IMR-90 (cell line): ENCODE results near the gene FARSB. TPM values are rescaled to one million over a fixed set of nuclear protein-coding genes. Genes with fewer than 3 reads are reported as not detected.

ENCODE experiments used
- ATAC-seq: fragments of 200-7000 bp; cut with Tn5 transposase; 2 replicates; pipeline ENCODE4 v1.9.1; 2020; ENCODE audit warnings: low read depth, mild to moderate bottlenecking, moderate library complexity
- BruUV-seq: library from RNA; stranded (reverse); fragments of 400-500 nt; replicated peaks from 2 replicates; lab custom pipeline; 2021; lab: Mats Ljungman, UMichigan
- CTCF ChIA-PET: fragments of 300-600 bp; formaldehyde crosslinking; extraction: SDS; loops from one replicate; lab custom pipeline; 2021; ENCODE audit warnings: antibody characterized with exemption; lab: Yijun Ruan, JAX
- POLR2A ChIA-PET: fragments of 300-600 bp; sonication (Branson Sonifier 250); formaldehyde crosslinking; loops from one replicate; lab custom pipeline; 2022; ENCODE audit warnings: antibody characterized with exemption; ENCODE audit not compliant: unreplicated experiment; lab: Charles Lee
- DNase-seq: peaks from one replicate; pipeline ENCODE4 v3.0.0; 2013
- H2AFZ ChIP-seq: replicated peaks from 2 replicates; pipeline ENCODE3; 2013; ENCODE audit warnings: low read length, mild to moderate bottlenecking; ENCODE audit not compliant: poor library complexity
- H2AK5ac ChIP-seq: 2 replicates; pipeline ENCODE4 v1.6.1; 2013; ENCODE audit warnings: low read depth, low read length, inconsistent platforms
- H2AK9ac ChIP-seq: replicated peaks from 2 replicates; pipeline ENCODE3; 2013; ENCODE audit warnings: mild to moderate bottlenecking, low read depth, low read length, moderate library complexity; ENCODE audit not compliant: poor library complexity
- H2BK120ac ChIP-seq: 2 replicates; pipeline ENCODE4 v1.6.1; 2013; ENCODE audit warnings: low read depth, low read length, inconsistent platforms
- H2BK15ac ChIP-seq: 3 replicates; pipeline ENCODE4 v1.6.1; 2013; ENCODE audit warnings: low read depth, low read length, inconsistent platforms
- H2BK20ac ChIP-seq: 2 replicates; pipeline ENCODE4 v1.6.1; 2013; ENCODE audit warnings: low read depth, mild to moderate bottlenecking, inconsistent platforms, low read length, moderate library complexity
- H2BK5ac ChIP-seq: 2 replicates; pipeline ENCODE4 v1.6.1; 2013; ENCODE audit warnings: mild to moderate bottlenecking, low read depth, low read length, inconsistent platforms; ENCODE audit not compliant: poor library complexity, severe bottlenecking
- H3K14ac ChIP-seq: replicated peaks from 2 replicates; pipeline ENCODE4 v1.6.1; 2013; ENCODE audit warnings: low read depth, low read length, inconsistent platforms
- H3K18ac ChIP-seq: 2 replicates; pipeline ENCODE4 v1.6.1; 2013; ENCODE audit warnings: low read depth, low read length, control low read depth
- H3K23ac ChIP-seq: 2 replicates; pipeline ENCODE4 v1.6.1; 2013; ENCODE audit warnings: low read depth, low read length, inconsistent platforms
- H3K27ac ChIP-seq: 2 replicates; pipeline ENCODE4 v1.5.1; 2013; ENCODE audit warnings: mild to moderate bottlenecking, control low read depth, low read length; ENCODE audit not compliant: insufficient read depth
- H3K27me3 ChIP-seq: 2 replicates; pipeline ENCODE4 v1.6.1; 2013; ENCODE audit warnings: low read length; ENCODE audit not compliant: control insufficient read depth, insufficient read depth
- H3K36me3 ChIP-seq: 2 replicates; pipeline ENCODE4 v1.6.1; 2013; ENCODE audit warnings: low read length, mixed read lengths; ENCODE audit not compliant: control insufficient read depth, insufficient read depth
- H3K4ac ChIP-seq: 2 replicates; pipeline ENCODE4 v1.6.1; 2013; ENCODE audit warnings: low read depth, low read length, inconsistent platforms
- H3K4me1 ChIP-seq: 2 replicates; pipeline ENCODE4 v1.6.1; 2013; ENCODE audit warnings: low read length, mixed read lengths; ENCODE audit not compliant: control insufficient read depth, insufficient read depth
- H3K4me2 ChIP-seq: 2 replicates; pipeline ENCODE4 v1.6.1; 2013; ENCODE audit warnings: low read depth, mild to moderate bottlenecking, control low read depth, low read length, moderate library complexity
- H3K4me3 ChIP-seq: 2 replicates; pipeline ENCODE4 v1.5.1; 2013; ENCODE audit warnings: low read depth, mild to moderate bottlenecking, control low read depth, low read length, moderate library complexity; ENCODE audit not compliant: insufficient read depth
- H3K56ac ChIP-seq: 2 replicates; pipeline ENCODE4 v1.6.1; 2013; ENCODE audit warnings: low read length, inconsistent platforms; ENCODE audit not compliant: insufficient read depth; ENCODE audit errors: extremely low read depth
- H3K79me1 ChIP-seq, 2 experiments: 2 replicates each; pipeline ENCODE4 v1.6.1; 2013; ENCODE audit warnings: low read length in 2 of 2, inconsistent platforms in 1 of 2, low read depth in 1 of 2
- H3K9ac ChIP-seq: 2 replicates; pipeline ENCODE4 v1.6.1; 2013; ENCODE audit warnings: low read depth, low read length, control low read depth
- H3K9me1 ChIP-seq: 2 replicates; pipeline ENCODE4 v1.6.1; 2013; ENCODE audit warnings: low read length, inconsistent platforms; ENCODE audit not compliant: insufficient read depth
- H3K9me3 ChIP-seq: 2 replicates; pipeline ENCODE4 v1.6.1; 2013; ENCODE audit warnings: low read length; ENCODE audit not compliant: control insufficient read depth, insufficient read depth
- H4K20me1 ChIP-seq: 2 replicates; pipeline ENCODE4 v1.6.1; 2013; ENCODE audit warnings: low read length, inconsistent platforms; ENCODE audit not compliant: insufficient read depth
- H4K5ac ChIP-seq: 2 replicates; pipeline ENCODE4 v1.6.1; 2013; ENCODE audit warnings: mild to moderate bottlenecking, low read depth, low read length, control low read depth
- H4K8ac ChIP-seq, 2 experiments: 2 replicates each; pipeline ENCODE4 v1.6.1; 2013; ENCODE audit warnings: low read depth in 2 of 2, low read length in 2 of 2, control low read depth in 1 of 2, inconsistent platforms in 1 of 2
- H4K91ac ChIP-seq: 2 replicates; pipeline ENCODE4 v1.6.1; 2013; ENCODE audit warnings: low read depth, low read length, inconsistent platforms; ENCODE audit not compliant: insufficient read depth
- BHLHE40 ChIP-seq: fragments of 150-350 bp; IDR thresholded peaks from 2 replicates; pipeline ENCODE4 v1.6.1; 2016; ENCODE audit warnings: mild to moderate bottlenecking, low read depth, low read length
- CEBPB ChIP-seq: IDR thresholded peaks from 2 replicates; pipeline ENCODE4 v1.6.1; 2012; ENCODE audit warnings: low read depth, low read length, improper control_type of control experiment
- CHD1 ChIP-seq: IDR thresholded peaks from 2 replicates; pipeline ENCODE4 v1.6.1; 2012; ENCODE audit warnings: low read depth, low read length, improper control_type of control experiment
- ELK1 ChIP-seq: fragments of 150-350 bp; IDR thresholded peaks from 2 replicates; pipeline ENCODE4 v1.6.1; 2016; ENCODE audit warnings: low read depth, mild to moderate bottlenecking, low read length, moderate library complexity, borderline replicate concordance
- FOS ChIP-seq: fragments of 150-350 bp; IDR thresholded peaks from 2 replicates; pipeline ENCODE4 v1.6.1; 2016; ENCODE audit warnings: low read depth, low read length
- MAFK ChIP-seq: IDR thresholded peaks from 2 replicates; pipeline ENCODE4 v1.6.1; 2012; ENCODE audit warnings: low read depth, low read length, improper control_type of control experiment
- MAZ ChIP-seq: IDR thresholded peaks from 2 replicates; pipeline ENCODE4 v1.6.1; 2012; ENCODE audit warnings: low read depth, mild to moderate bottlenecking, low read length, improper control_type of control experiment, moderate library complexity, borderline replicate concordance
- MXI1 ChIP-seq: IDR thresholded peaks from 2 replicates; pipeline ENCODE4 v1.6.1; 2012; ENCODE audit warnings: low read depth, mild to moderate bottlenecking, low read length, moderate library complexity, borderline replicate concordance
- NFE2L2 ChIP-seq: fragments of 150-350 bp; IDR thresholded peaks from 2 replicates; pipeline ENCODE4 v1.6.1; 2016; ENCODE audit warnings: low read depth, mild to moderate bottlenecking, low read length
- POLR2A ChIP-seq: IDR thresholded peaks from 2 replicates; pipeline ENCODE4 v1.6.1; 2012; ENCODE audit warnings: mild to moderate bottlenecking, low read depth, low read length
- RAD21 ChIP-seq: IDR thresholded peaks from 2 replicates; pipeline ENCODE4 v1.6.1; 2012; ENCODE audit warnings: low read length, improper control_type of control experiment
- RCOR1 ChIP-seq: IDR thresholded peaks from 2 replicates; pipeline ENCODE4 v1.6.1; 2012; ENCODE audit warnings: mild to moderate bottlenecking, low read length, improper control_type of control experiment; ENCODE audit not compliant: insufficient replicate concordance
- RFX5 ChIP-seq: IDR thresholded peaks from 2 replicates; pipeline ENCODE4 v1.8.0; 2012; ENCODE audit warnings: low read depth, mild to moderate bottlenecking, low read length, moderate library complexity
- SMC3 ChIP-seq: fragments of 150-350 bp; IDR thresholded peaks from 2 replicates; pipeline ENCODE4 v1.6.1; 2016; ENCODE audit warnings: low read depth, mild to moderate bottlenecking, antibody characterized with exemption, low read length, moderate library complexity
- USF2 ChIP-seq: fragments of 150-350 bp; IDR thresholded peaks from 2 replicates; pipeline ENCODE4 v1.6.1; 2017; ENCODE audit warnings: mild to moderate bottlenecking, antibody characterized with exemption, low read length, low read depth
- WGBS, 2 experiments: methylation state at CpG; one replicate each; pipeline versions ENCODE4 v1.1.5 to v1.1.7; 2013; ENCODE audit warnings: missing lambda C conversion rate in 2 of 2; ENCODE audit not compliant: insufficient read length in 1 of 2; ENCODE audit errors: extremely low coverage in 2 of 2; 5-methylcytosine and 5-hydroxymethylcytosine counted together
- dilution Hi-C: fragments of 300-500 bp; cut with HindIII; formaldehyde crosslinking; loops from one replicate; pipeline ENCODE4 v1.14.3; 2018; ENCODE audit warnings: low sequenced_read_pairs; ENCODE audit not compliant: unreplicated experiment
- in situ Hi-C: fragments of 300-500 bp; cut with MboI; formaldehyde crosslinking; loops from 3 replicates; pipeline ENCODE4 v1.14.3; 2019; ENCODE audit warnings: low sequenced_read_pairs, inconsistent platforms, mixed read lengths
- intact Hi-C: fragments of 100-400 bp; cut with micrococcal nuclease; formaldehyde crosslinking; loops from 2 replicates; pipeline ENCODE4 v1.10.0; 2022
- polyA plus RNA-seq, 3 experiments: library from polyadenylated mRNA; depleted of rRNA; stranded (reverse); fragments of >200 nt; gene quantifications; 2 replicates each; pipeline ENCODE4 v1.2.3, GENCODE V29; 2012; ENCODE audit warnings: low replicate concordance in 1 of 3
- total RNA-seq: library from RNA; depleted of rRNA; stranded (reverse); fragments of >200 nt; gene quantifications from 2 replicates; pipeline ENCODE4 v1.2.3, GENCODE V29; 2012
- TF ChIP-seq, protein P1 (sequence below): conservative IDR thresholded peaks from 2 replicates; pipeline ENCODE4 v1.5.1; 2012; ENCODE audit warnings: mild to moderate bottlenecking, low read depth, low read length, improper control_type of control experiment

Gene FARSB
- total and polyA plus RNA-seq, 2 of the 4 experiments (the other 2 are of a cell fraction) = 21.1 to 32.5 TPM

DNA sequence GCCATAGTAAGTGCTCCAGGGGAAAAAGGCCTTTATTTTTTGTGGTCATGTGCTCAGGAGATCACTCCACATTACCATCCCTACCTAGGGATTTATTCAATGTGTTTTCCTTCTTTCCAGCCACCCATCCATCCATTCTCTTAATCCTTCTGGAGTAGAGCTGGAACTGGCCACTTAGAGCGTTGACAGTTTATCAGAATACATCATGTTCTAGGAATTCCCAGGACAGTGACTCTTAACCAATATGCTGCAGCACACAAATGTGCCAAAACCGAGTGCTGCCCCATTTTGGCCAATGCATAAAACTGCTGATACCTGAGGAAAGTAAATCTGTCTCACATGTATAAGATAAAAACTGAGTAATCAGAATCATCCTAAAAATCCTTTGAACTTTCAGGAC, 63.7 kb downstream of the FARSB start:
- H3K4me1 ChIP-seq = no peaks in the 10 kb centered on the region
- no peak overlapping the region for H4K8ac ChIP-seq
- ATAC-seq (no peak), DNase-seq (no peak)
- H3K79me1 ChIP-seq = no peaks in the 10 kb centered on the region; a peak in 2 of 4 replicates
- no peak overlapping the region for H3K4me3 ChIP-seq
- no CpG with 5 or more reads among the region's 2 CpGs for WGBS, 2 experiments
- H2BK15ac ChIP-seq = no peak overlapping the region
- intact Hi-C loops = no loop called here
- H2BK5ac ChIP-seq = no peak overlapping the region
- no peaks in the 10 kb centered on the region for H3K9me1 ChIP-seq
- no peak overlapping the region for H2AFZ ChIP-seq
- 0 out of 2 replicates have a peak, but pooled peaks cover 2% of the 10 kb centered on the region for H3K36me3 ChIP-seq
- in situ Hi-C loops = loop anchor here (25.0 kb wide), 1 partner anchor 530 kb away; no protein-coding TSS in a partner anchor
- H3K27me3 ChIP-seq = no peaks in the 10 kb centered on the region
- no peak overlapping the region for H3K4ac ChIP-seq
- ChIA-PET CTCF (interaction anchor here (0.7 kb wide), 1 partner anchor 31 kb away, joined by 3 read pairs; no protein-coding TSS in a partner anchor), POLR2A (no interaction called here)
- H4K91ac ChIP-seq = no peak overlapping the region
- H2AK9ac ChIP-seq = no peak overlapping the region
- no peak for TF ChIP-seq ELK1
- no peak for TF ChIP-seq NFE2L2
- TF ChIP-seq MAZ = no peak
- TF ChIP-seq SMC3 = no peak
- no peak for TF ChIP-seq RAD21
- TF ChIP-seq, protein P1, sequence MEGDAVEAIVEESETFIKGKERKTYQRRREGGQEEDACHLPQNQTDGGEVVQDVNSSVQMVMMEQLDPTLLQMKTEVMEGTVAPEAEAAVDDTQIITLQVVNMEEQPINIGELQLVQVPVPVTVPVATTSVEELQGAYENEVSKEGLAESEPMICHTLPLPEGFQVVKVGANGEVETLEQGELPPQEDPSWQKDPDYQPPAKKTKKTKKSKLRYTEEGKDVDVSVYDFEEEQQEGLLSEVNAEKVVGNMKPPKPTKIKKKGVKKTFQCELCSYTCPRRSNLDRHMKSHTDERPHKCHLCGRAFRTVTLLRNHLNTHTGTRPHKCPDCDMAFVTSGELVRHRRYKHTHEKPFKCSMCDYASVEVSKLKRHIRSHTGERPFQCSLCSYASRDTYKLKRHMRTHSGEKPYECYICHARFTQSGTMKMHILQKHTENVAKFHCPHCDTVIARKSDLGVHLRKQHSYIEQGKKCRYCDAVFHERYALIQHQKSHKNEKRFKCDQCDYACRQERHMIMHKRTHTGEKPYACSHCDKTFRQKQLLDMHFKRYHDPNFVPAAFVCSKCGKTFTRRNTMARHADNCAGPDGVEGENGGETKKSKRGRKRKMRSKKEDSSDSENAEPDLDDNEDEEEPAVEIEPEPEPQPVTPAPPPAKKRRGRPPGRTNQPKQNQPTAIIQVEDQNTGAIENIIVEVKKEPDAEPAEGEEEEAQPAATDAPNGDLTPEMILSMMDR = no peak
- no peak for TF ChIP-seq POLR2A
- no peak for TF ChIP-seq USF2
- TF ChIP-seq CEBPB = no peak
- TF ChIP-seq MXI1 = no peak
- TF ChIP-seq FOS = no peak
- no peak for TF ChIP-seq BHLHE40
- no peak for TF ChIP-seq RCOR1
- TF ChIP-seq MAFK = no peak
- TF ChIP-seq RFX5 = no peak
- no peak for TF ChIP-seq CHD1
- no peak overlapping the region for H3K4me2 ChIP-seq
- H3K9me3 ChIP-seq = no peaks in the 10 kb centered on the region
- H4K5ac ChIP-seq = no peak overlapping the region
- no TSS peak for BruUV-seq
- H3K18ac ChIP-seq = no peak overlapping the region
- no peaks in the 10 kb centered on the region for H4K20me1 ChIP-seq
- no peak overlapping the region for H2BK20ac ChIP-seq
- no peak overlapping the region for H2BK120ac ChIP-seq
- H3K9ac ChIP-seq = no peak overlapping the region
- no peak overlapping the region for H3K14ac ChIP-seq
- no peak overlapping the region for H2AK5ac ChIP-seq
- dilution Hi-C loops = no loop called here
- no peak overlapping the region for H3K23ac ChIP-seq
- no peak overlapping the region for H3K56ac ChIP-seq
- H3K27ac ChIP-seq = no peak overlapping the region
